HL-60 (cell line): ENCODE results near the gene GRIN2C.

ENCODE experiments used
- GABPA ChIP-seq: IDR thresholded peaks from 2 replicates; pipeline ENCODE4 v1.6.1; 2012; ENCODE audit warnings: low read depth
- POLR2AphosphoS5 ChIP-seq: IDR thresholded peaks from 2 replicates; pipeline ENCODE4 v1.6.1; 2012; ENCODE audit warnings: low read depth
- TF ChIP-seq, protein P1 (sequence below): IDR thresholded peaks from one replicate; pipeline ENCODE4 v1.5.1; 2011; ENCODE audit warnings: low read length, control low read depth, inconsistent platforms; ENCODE audit not compliant: insufficient read depth
- TF ChIP-seq, protein P2 (sequence below): IDR thresholded peaks from 2 replicates; pipeline ENCODE4 v1.6.1; 2012; ENCODE audit warnings: low read depth; ENCODE audit not compliant: insufficient replicate concordance

DNA sequence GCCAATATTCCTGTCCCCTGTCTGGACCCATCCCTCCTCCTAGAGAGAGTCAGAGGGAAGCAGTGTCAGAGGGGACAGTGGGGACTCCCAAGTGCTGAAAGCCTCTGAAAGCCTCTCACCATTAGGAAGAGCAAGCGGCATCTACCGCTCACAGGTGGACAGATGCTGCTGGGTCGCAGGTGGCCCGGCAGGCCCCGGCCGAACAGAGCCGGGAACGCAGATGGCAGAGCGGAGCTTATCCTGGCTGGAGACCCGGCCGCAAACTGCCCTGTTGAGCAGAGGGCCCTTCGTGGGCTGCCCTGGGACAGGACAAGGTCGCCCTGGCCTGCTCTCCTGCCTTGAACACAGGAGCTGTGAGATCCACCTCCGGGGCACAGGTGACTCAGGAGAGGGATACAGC, 60.6 kb downstream of the GRIN2C start:
- TF ChIP-seq, protein P1, sequence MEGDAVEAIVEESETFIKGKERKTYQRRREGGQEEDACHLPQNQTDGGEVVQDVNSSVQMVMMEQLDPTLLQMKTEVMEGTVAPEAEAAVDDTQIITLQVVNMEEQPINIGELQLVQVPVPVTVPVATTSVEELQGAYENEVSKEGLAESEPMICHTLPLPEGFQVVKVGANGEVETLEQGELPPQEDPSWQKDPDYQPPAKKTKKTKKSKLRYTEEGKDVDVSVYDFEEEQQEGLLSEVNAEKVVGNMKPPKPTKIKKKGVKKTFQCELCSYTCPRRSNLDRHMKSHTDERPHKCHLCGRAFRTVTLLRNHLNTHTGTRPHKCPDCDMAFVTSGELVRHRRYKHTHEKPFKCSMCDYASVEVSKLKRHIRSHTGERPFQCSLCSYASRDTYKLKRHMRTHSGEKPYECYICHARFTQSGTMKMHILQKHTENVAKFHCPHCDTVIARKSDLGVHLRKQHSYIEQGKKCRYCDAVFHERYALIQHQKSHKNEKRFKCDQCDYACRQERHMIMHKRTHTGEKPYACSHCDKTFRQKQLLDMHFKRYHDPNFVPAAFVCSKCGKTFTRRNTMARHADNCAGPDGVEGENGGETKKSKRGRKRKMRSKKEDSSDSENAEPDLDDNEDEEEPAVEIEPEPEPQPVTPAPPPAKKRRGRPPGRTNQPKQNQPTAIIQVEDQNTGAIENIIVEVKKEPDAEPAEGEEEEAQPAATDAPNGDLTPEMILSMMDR: no peak
- TF ChIP-seq, protein P2, sequence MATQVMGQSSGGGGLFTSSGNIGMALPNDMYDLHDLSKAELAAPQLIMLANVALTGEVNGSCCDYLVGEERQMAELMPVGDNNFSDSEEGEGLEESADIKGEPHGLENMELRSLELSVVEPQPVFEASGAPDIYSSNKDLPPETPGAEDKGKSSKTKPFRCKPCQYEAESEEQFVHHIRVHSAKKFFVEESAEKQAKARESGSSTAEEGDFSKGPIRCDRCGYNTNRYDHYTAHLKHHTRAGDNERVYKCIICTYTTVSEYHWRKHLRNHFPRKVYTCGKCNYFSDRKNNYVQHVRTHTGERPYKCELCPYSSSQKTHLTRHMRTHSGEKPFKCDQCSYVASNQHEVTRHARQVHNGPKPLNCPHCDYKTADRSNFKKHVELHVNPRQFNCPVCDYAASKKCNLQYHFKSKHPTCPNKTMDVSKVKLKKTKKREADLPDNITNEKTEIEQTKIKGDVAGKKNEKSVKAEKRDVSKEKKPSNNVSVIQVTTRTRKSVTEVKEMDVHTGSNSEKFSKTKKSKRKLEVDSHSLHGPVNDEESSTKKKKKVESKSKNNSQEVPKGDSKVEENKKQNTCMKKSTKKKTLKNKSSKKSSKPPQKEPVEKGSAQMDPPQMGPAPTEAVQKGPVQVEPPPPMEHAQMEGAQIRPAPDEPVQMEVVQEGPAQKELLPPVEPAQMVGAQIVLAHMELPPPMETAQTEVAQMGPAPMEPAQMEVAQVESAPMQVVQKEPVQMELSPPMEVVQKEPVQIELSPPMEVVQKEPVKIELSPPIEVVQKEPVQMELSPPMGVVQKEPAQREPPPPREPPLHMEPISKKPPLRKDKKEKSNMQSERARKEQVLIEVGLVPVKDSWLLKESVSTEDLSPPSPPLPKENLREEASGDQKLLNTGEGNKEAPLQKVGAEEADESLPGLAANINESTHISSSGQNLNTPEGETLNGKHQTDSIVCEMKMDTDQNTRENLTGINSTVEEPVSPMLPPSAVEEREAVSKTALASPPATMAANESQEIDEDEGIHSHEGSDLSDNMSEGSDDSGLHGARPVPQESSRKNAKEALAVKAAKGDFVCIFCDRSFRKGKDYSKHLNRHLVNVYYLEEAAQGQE: no peak
- TF ChIP-seq POLR2AphosphoS5: no peak
- TF ChIP-seq GABPA: no peak
